Measurements from ENCODE around the gene TNFRSF25. TPM values are rescaled to one million over a fixed set of nuclear protein-coding genes. Genes with fewer than 3 reads are reported as not detected.

Gene TNFRSF25
- polyA plus RNA-seq, 1 experiment, result 3.3 TPM

DNA sequence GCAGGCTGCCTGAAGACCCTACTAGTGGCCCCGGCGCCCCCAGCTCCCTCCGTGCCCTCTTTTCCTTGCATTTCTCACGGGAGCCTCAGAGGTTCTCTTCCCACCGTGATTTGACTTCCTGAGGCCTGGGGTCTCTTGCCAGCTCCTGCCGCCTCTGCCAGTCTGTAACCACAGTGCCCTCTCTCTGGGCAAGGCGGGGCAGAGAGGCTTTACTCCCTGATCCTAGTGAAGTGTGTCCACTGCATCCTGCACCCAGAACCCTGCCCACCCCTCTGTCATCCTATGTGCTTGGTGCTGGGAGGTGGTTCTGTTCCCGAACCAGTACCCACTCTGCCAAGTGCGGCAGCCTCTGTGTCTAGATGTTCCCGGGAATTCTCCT lies 39.0 kb downstream of the TNFRSF25 start:
- no peaks in the 10 kb centered on the region for H3K36me3 ChIP-seq (ENCODE audit: control insufficient read depth, insufficient read depth, low read length)
- DNase-seq (ENCODE audit: low read depth), result no peak
- TF ChIP-seq, protein P1, sequence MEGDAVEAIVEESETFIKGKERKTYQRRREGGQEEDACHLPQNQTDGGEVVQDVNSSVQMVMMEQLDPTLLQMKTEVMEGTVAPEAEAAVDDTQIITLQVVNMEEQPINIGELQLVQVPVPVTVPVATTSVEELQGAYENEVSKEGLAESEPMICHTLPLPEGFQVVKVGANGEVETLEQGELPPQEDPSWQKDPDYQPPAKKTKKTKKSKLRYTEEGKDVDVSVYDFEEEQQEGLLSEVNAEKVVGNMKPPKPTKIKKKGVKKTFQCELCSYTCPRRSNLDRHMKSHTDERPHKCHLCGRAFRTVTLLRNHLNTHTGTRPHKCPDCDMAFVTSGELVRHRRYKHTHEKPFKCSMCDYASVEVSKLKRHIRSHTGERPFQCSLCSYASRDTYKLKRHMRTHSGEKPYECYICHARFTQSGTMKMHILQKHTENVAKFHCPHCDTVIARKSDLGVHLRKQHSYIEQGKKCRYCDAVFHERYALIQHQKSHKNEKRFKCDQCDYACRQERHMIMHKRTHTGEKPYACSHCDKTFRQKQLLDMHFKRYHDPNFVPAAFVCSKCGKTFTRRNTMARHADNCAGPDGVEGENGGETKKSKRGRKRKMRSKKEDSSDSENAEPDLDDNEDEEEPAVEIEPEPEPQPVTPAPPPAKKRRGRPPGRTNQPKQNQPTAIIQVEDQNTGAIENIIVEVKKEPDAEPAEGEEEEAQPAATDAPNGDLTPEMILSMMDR (IDR thresholded peaks at IDR 0.05; ENCODE audit: insufficient read depth, low read depth, low read length), result no peak
- ChIA-PET POLR2A (no interaction called here), CTCF (interaction anchor here (0.5 to 3.0 kb wide), 4 partner anchors 11 to 1479 kb away, joined by 3 to 21 read pairs (median 4); no protein-coding TSS in a partner anchor)
- peaks cover 36% of the 10 kb centered on the region for H3K27me3 ChIP-seq (ENCODE audit: control insufficient read depth, insufficient read depth, low read length)
- H3K4me3 ChIP-seq (ENCODE audit: low read depth, low read length), result no peak overlapping the region

DNA sequence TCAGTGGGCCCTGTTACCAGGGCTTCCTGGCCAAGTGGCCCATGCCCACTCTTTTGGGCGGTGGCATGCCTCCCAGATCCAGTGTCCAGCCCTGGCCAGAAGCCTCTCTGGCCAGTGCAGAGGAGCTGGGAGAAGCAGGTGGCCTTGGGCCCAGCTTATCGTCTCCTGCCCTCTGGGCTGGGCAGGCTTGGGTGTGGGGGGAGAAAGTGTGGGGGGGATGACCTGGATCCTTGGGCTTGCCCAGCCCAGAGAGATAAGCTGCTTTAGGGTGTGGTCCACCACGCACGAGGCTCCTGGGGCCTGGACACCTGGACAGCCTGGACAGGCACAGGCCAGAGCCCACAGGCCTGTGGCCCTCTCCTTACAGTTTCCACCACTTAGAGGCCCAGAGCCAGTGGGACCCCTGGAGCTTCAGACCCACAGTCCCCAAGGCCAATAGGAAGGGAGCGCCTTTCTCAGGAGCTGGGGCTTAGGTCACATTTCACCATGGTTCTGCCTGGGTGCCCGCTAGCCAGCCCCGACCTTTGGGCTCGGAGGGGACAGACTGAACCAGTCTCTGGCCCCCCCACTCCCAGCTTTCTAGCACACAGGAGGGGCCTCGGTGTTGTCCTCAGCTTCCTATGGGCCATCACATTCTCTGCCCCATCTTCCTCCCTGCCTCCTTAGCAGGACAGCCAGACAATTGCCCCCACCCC lies 39.5 kb downstream of the TNFRSF25 start:
- ChIA-PET POLR2A (no interaction called here), CTCF (interaction anchor here (0.5 to 3.0 kb wide), 5 partner anchors 12 to 1479 kb away, joined by 3 to 21 read pairs (median 3); no protein-coding TSS in a partner anchor)
- no peaks in the 10 kb centered on the region for H3K36me3 ChIP-seq (ENCODE audit: control insufficient read depth, insufficient read depth, low read length)
- H3K27me3 ChIP-seq (ENCODE audit: control insufficient read depth, insufficient read depth, low read length), result peaks cover 41% of the 10 kb centered on the region
- no peak for DNase-seq (ENCODE audit: low read depth)
- TF ChIP-seq, protein P1 (IDR thresholded peaks at IDR 0.05; ENCODE audit: insufficient read depth, low read depth, low read length), result no peak
- no peak overlapping the region for H3K4me3 ChIP-seq (ENCODE audit: low read depth, low read length)

DNA sequence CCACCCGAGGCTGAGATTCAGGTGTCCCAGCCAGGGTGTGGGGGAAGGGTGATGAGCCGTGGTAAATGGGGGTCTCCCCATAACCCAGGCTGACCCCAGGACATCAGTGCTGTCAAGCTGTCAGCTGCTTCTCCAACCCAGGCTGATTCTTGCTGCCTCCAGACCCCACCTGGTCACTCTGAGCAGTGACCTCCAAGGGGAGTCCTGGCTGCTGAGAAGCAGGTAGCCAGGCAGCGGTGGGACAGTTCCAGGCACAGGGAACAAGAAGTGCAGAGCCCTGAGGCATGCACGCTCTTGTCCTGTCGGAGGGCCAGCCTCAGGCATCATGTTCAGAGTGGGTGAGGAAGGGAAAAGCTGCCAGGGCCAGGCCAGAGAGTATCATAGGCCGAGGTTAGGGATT lies 40.3 kb downstream of the TNFRSF25 start:
- peaks cover 44% of the 10 kb centered on the region for H3K27me3 ChIP-seq (ENCODE audit: control insufficient read depth, insufficient read depth, low read length)
- no peak for DNase-seq (ENCODE audit: low read depth)
- TF ChIP-seq, protein P1 (IDR thresholded peaks at IDR 0.05; ENCODE audit: insufficient read depth, low read depth, low read length), result no peak
- ChIA-PET CTCF (interaction anchor here (0.9 to 3.0 kb wide), 4 partner anchors 11 to 83 kb away, joined by 3 to 21 read pairs (median 4); no protein-coding TSS in a partner anchor), POLR2A (no interaction called here)
- no peaks in the 10 kb centered on the region for H3K36me3 ChIP-seq (ENCODE audit: control insufficient read depth, insufficient read depth, low read length)
- no peak overlapping the region for H3K4me3 ChIP-seq (ENCODE audit: low read depth, low read length)

DNA sequence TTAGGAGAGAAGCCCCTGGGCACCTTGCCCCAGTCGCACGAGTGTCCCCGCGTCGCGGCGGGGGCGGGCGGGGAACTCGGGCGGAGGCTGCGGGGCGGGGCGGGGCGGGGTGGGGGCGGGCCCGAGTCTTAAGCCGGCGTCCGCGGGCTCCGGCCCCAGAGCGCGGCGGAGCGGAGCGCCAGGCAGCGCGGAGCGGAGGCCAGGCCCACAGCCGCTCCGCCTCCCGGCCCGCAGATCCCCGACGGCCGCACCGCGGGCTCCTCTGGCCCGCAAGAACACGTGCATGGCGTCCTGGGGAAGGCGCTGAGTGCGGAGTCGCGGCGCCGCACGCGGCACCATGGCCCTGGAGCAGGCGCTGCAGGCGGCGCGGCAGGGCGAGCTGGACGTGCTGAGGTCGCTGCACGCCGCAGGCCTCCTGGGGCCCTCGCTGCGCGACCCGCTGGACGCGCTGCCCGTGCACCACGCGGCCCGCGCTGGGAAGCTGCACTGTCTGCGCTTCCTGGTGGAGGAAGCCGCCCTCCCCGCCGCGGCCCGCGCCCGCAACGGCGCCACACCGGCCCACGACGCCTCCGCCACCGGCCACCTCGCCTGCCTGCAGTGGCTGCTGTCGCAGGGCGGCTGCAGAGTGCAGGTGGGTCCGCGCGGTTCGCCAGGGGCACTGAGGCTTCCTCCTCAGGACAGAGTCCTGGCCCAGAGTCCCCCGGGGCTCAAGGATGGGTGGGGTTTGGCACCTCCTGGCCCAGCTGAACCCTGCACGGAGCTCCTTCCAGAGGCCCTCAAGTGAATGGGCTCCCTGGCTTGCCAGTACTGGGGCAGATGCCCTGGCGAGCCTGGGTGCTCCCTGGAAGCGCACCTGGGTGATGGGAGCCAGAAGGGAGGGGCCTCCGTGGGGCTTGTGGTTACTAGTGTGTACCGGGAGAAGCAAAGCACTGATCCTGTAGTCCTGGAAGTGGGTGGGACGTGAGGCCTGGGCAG lies 41.1 kb downstream of the TNFRSF25 start, which contains the start of gene ESPN:
ESPN (plus strand) TSS at position 158 of the 975 bp plus-strand sequence; CDS start at position 338, 180 bp downstream.
- H3K27me3 ChIP-seq (ENCODE audit: control insufficient read depth, insufficient read depth, low read length), result peaks cover 50% of the 10 kb centered on the region
- ChIA-PET CTCF (interaction anchor here (1.1 to 3.0 kb wide), 3 partner anchors 11 to 82 kb away, joined by 3 to 21 read pairs (median 4); no protein-coding TSS in a partner anchor), POLR2A (no interaction called here)
- H3K36me3 ChIP-seq (ENCODE audit: control insufficient read depth, insufficient read depth, low read length), result no peaks in the 10 kb centered on the region
- no peak within 1 kb of the TSS for H3K4me3 ChIP-seq (ENCODE audit: low read depth, low read length)
- no peak for DNase-seq (ENCODE audit: low read depth)
- TF ChIP-seq, protein P1 (IDR thresholded peaks at IDR 0.05; ENCODE audit: insufficient read depth, low read depth, low read length), result no peak
